ENCODE data around the gene FOXP1.

Gene FOXP1

DNA sequence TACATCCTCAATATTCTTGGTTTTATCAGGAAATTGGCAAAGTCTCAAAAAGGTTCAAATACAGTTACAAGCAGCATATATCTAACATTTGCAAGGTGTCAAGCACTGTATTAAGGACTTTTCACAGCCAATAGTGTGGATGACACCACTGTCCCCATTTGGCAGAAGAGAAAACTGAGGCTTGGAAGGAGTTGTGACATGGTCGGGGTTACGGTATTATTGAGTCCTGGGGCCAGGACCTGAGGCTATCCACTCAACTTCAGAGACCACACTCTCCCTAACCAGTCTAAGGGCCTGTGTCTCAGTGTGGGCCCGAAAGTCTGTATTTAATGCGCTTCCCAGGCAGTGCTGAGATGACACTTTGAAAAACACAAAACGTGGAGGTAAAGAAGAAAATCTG lies 99.1 kb downstream of the FOXP1 start:
- no peak for DNase-seq (ENCODE audit: low read depth)

DNA sequence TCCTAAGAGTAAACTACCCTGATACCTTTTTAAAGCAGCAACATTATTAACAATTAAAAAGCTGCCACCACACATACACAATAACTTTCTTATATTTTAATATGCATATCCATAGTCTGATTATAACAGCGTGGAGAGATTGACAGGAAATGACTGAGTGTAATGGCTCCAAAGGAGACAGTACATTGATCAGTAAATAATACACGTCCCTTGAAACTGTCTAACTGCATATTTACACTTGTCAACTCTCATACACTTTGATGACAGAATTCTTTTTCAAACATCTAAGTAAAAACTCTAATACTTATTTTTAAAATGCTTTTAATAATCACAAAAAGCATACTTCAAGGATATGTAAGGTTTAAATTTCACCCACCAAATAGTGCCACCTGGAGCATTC lies 99.5 kb downstream of the FOXP1 start:
- DNase-seq (ENCODE audit: low read depth), result no peak

DNA sequence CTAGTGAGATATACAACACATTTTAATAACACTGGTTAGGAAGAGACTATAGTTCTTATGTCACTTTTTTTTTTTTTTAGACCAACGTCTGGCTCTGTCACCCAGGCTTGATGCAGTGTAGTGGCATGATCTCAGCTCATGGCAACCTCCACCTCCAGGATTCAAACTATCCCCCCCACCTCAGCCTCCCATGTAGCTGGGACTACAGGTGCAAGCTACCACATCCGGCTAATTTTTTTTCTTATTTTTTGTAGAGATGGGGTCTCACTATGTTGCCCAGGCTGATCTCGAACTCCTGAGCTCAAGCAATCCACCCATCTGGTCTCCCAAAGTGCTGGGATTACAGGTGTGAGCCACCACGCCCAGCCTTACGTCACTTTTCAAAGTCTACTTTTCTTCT lies 100.8 kb downstream of the FOXP1 start:
- DNase-seq (ENCODE audit: low read depth), result no peak

DNA sequence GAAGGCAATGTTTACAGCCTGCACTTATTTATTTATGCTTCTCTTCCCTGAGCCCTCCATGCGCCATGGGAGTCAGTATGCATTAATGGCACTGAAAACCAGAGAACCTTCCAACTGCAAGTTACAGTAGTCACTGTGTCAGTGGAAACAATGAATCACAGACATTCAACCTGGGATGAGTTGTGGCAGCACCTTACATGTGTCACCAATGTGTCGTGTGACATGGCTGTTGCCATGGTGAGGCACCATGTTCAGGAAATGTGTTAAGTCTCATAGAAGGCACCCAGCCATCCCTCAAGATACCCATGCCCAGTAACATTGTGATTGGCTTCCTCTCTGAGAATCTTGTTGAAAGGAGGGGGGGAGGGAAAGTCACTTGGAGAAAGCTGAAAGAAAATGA lies 105.0 kb downstream of the FOXP1 start:
- no peak for DNase-seq (ENCODE audit: low read depth)

DNA sequence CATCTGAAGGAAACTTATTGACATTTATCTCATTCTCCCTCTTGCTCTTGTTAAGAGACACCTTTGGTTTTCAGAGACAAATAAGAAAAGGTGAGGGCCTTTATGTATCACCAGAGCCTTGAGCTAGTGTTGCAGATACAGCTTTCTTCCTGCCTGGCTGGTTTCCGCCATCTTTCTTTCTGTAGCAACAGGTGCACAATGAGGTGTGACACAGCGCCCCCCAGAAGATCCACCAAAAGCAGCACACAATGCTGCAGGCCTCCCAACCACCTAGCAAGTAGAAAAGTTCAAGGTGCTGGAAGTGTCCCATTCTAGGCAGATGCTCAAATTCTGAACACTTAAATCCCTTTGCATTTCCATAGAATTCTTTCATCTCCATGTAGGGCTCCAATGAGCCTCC lies 106.6 kb downstream of the FOXP1 start:
- no peak for DNase-seq (ENCODE audit: low read depth)

DNA sequence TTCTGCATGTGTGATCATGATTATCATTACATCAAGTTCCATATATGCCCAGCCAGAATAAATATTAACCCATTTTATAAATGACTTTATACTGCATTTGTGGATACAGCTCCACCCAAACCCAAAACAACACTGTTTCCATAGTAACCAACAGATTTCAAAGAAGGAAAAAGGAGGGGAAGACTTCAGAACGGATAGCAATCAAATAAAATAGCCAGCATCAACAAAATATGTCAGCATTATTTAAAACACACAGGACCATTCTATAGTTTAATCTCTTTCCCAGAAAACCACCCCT lies 114.4 kb downstream of the FOXP1 start:
- DNase-seq (ENCODE audit: low read depth), result no peak

DNA sequence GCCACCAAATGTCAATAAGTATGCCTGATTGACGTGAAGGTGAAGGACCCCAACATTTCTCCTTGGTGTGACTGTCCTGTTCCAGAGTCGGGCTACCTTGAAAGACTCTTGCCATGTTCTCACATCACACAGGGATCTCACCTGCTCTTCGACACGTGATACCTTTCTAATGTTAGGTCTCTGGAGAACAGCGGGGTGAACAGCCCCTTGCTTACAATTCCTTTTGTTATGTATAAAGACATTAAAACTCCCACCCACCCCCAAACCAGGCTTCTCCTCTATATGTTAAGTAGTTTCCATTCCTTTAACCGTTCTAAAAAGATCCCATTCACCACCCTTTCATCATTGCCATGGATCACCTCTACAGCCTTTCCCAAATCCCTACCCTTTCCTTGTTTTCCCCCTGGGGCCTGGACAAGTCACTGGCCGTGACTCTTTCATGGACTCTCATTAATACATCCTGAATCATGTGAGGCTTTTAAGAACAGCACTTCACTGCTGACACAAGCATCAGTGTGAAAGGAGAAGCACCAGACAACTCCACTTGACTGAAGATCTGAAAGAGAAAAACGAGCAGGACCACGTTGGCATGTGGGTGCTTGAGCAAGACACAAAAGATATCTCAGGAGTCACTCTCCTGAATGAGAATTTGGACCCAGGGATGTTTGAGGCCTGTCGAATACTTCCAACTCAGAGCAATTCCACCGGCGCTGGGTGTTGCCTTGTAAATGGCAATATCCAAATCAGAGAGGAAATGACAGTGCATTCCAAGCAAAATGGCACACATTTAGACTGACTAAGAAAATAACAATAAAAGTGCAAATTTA lies 115.0 kb downstream of the FOXP1 start:
- no peak for DNase-seq (ENCODE audit: low read depth)

DNA sequence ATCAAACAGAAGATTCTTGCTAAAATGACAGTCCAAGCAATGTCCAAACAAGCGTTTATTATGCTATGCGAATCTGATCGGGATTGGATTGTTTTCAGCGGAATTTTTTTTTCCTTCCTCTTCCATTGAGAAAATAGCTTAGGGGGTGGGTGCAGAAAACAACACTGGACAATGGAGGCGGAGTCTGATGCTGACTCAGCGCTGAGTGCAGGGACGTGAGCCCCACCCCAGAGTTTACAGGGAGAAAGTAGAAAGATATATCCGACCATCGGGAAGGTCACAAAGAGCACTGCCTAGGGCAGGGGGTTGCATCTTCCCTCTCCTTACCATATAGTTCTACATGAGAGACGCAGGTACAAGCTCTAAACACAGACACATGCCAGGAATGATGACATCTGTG lies 117.0 kb downstream of the FOXP1 start:
- DNase-seq (ENCODE audit: low read depth), result no peak

DNA sequence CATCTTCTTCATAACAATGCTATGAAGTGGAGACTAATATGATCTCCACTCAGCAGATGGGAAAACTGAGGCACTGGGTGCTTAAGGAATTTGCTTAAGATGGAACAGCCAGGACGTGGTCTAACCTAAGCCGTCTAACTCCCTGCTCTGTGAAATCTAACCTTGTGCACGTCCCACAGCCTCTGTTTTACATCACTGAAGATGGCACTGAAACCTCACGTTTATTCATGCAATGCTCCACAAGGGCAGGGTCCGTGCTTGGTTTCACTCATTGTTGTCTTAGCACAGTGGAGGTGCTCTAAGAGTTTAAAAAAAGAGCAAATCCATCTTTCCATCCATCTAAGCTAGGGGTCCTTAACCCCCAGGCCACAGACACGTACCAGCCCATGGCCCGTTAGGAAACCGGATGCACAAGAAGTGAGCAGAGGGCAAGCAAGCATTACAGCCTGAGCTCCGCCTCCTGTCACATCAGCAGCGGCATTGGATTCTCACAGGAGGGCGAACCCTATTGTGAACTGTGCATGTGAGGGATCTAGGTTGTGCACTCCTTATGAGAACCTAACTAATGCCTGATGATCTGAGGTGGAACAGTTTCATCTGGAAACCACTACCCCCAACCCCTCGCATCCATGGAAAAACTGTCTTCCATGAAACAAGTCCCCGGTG lies 118.0 kb downstream of the FOXP1 start:
- DNase-seq (ENCODE audit: low read depth), result no peak

DNA sequence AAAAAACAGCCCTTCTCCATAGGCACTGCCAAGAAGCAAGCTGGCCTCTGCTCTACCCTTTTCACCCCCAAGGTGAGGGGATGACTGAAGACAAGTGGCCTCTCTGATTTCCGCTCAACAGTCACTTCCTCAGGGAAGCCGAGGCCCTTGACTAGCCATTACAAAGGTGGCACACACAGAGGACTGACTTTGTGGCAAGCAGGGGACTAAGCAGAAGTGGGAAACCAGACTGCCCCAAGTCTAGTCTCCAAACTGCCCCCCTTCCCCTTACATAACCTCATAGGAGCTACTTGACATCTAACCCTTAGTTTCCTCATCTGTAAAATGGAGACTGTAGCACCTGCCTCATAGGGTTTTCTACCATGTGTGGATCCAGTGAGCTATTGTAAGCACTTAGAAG lies 118.9 kb downstream of the FOXP1 start:
- no peak for DNase-seq (ENCODE audit: low read depth)

DNA sequence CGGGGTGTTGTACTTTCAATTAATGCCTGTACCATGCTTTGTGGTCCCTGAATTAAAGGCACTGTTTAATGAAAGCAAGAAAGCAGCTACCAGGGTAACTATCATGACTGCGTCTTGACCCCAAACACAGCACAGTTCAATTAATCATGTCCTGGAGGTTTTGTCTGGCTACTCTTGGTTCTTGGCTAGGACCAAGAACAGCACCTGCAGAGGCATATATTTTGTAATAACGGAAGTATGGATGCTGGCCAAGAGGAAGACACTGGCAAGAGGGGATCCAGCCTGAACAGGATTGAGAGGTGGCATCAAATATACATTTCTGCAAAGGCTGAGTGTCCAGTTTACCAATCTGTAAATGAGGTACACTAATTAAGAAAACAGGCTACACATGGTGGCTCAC lies 119.9 kb downstream of the FOXP1 start:
- no peak for DNase-seq (ENCODE audit: low read depth)

DNA sequence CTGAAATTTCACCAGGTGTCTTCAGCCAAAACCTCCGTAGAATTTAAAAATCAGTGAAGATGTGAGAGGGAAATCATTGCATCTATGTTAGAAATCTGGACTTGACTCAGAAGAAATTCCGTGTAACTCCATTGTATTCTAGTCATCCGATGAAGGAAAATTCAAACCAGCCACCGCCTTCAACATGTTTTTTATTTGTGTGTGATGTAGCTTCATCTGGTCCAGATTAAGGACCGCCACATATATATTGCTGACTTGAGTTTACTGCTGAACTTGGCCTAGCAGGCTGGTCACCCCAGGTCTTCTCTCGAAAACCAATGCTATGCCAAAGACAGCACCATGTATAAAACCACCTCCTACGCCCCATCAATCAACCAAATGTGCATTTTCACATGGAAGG lies 120.9 kb downstream of the FOXP1 start:
- DNase-seq (ENCODE audit: low read depth), result no peak

DNA sequence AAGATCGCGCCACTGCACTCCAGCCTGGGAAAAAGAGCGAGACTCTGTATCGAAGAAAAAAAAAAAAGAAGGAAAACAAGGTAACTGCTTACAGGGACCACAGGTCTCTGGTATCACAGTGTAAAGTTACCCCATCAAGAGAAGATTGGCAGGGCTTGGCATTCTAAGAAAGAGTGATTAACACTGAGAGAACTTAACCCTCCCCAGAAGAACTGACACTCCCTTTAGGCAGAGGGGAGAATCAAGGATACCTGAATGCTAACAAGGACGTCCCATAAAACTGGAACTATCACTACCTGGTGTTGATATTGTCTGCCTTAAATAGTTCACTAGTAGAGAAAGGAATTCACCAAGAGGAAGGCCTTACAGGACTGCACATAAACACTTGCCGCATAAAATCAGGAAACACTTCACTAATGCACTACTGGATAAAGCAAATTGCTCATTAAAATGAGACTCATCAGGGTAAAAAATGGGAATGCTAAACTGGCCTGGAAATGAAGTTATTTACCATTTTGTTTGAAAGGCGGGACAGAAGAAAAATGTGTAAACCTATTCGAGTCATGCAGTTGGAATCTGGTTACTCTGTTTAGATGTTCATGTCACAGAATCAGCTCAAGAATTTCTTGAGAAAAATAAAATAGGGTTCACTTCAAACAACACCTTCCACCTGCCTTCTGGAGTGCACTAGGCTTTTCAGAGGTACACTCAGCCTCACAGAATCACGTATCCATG lies 121.6 kb downstream of the FOXP1 start:
- DNase-seq (ENCODE audit: low read depth), result no peak

DNA sequence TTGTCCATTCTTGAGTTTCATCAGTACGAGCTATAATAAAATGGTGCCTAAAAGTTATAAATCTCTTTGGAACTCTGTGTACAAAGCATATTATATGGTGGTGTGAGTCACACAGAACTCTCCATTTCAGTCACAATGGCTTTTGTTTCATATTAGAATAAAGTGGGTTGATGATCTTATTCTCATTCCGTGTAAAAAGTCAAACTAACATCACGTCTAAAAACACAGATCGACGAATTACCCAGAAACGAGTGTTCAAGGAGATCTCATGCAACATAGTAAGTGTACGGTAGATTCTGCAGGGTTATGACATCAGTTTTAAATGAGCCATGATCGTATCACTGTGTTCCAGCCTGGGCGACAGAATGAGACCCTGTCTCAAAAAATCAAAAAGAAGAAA lies 122.4 kb downstream of the FOXP1 start:
- no peak for DNase-seq (ENCODE audit: low read depth)

DNA sequence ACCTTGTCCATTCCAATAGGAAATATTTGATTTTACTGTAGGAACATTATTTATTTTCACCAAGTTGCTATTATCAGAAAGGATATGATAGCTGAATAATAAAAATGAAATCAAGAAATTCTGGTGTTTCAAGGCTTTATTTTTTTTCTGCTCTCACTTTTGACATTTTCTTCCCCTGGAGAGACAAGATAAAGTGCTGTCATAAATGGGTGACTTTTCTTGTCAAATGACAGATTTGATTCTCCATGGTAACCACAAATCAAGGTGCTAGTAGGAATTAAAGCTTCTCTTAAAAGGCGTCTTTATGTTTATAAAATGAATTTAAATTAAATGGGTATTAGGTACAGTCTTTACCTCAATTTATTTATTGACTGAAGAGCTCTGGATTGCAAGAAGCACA lies 124.6 kb downstream of the FOXP1 start:
- no peak for DNase-seq (ENCODE audit: low read depth)

DNA sequence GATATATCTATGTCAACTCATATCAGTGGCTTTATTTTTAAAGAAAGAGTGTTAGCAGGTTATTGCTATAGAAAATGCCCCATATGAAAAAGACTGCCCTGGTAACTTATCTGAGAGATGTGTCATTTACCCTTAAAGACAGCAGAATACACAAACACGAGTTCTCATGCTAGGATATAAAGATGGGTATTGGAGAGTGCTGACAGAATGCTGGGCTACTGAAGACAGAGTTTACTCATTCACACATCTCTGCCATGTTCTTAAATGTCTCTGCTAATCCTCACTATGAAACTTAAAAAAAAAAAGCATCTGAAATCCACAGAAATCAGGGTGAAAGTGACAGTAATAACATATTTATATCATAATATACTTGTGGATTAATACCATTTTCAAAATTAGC lies 126.7 kb downstream of the FOXP1 start:
- no peak for DNase-seq (ENCODE audit: low read depth)

DNA sequence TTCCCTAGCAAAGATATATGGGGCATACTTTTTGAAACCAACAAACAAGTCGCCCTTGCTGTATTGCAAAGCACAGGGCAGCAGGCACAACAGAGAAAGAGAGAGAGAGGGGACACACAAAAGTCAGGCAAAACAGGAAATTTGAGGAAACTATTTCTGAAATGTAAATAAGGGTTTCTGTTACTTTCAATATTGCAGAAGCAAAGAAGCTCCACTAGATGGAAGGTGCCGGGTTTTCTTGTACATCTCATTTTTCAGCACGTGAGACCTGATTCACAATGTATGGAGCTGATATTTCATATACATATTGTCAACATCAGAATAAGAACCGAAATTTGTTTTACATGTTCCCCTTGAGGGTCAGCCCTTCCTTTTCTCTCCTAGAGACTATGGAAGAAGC lies 127.4 kb downstream of the FOXP1 start:
- no peak for DNase-seq (ENCODE audit: low read depth)

DNA sequence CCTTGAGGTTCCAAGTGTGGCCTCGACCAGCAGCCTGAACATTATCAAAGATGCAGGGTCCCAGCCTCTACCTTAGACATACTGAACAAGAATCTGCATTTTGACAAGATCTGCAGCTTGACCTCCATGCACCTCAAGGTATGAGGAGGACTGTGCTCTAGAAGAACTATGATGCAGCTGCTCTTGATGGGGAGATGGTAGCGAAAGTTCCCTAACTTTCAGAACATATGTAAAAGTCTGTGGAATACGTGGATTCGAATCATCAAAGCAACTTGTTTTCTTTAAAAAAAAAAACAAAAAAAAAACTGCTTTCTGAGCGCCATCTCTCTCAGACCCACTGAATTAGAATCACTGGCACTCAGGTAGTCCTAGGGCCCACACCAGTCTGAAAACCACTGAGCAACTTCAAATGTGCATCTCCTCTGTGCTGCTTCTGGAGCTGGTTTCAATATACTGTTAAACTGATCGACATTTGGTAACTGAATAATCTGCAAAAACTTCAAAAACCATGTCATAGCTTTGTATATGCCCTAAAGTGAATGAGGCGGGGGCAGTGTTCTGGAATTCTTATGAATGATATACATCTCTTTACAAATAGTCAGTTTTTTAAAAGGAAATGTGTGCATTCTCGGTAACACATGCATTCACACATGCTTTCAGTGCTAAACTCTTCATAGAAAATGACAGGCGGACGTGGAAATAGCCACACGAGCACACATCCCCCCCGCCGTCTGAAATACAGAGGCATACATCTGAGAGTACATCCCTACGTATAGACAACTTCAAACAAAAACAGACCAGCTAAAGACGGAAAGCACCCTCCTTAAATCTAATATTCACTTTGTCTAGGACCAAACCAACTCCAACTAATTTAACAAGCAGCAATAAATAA lies 128.8 kb downstream of the FOXP1 start:
- DNase-seq (ENCODE audit: low read depth), result no peak

DNA sequence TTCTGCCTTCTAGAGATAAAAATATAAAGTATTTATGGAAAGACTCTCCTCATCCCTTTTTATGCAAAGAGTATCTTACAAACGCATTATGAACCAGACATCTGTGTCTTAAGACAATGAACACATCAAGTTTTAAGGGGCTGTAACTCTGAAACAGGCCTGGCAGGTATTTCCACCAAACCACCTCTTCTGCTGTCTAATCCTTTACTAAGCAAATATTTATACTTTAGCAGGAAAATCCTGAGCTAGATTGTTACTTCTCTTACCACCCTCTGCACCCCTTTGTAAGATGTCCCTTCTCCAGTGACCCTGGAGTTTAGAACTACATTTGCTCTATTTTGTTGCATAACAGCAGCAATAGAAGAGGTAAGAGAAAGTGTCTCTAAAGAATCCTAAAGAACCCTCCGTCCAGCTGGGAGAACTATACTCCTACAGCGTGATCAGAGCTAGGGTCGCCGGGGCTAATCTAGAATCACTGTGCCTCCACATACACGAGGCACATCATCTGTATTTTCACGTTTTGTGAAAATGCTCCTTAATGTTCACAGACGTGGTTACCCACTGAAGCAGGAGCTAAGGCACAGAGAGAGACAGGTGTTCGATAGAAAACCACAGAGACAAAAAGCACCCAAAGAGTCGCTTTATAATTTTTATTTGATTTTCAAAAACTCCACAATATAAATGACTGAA lies 129.6 kb downstream of the FOXP1 start:
- no peak for DNase-seq (ENCODE audit: low read depth)

DNA sequence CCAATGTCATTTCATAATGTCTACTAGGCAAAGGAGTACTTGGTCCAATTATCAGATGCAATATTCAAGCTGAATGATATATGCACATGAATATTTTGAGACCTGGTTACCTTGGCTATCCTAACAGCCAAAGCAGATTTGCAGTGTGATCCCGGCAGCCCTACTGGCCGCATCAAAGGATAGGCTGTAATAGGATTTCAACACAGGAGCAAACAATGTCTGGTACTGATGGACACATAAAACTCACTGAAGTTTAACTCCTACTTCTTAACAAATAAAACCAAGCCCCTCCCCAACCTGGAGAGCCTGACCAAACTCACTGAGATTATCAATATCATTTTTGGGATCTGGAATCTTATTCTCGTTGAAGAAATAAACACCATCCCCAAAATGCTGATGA lies 130.2 kb downstream of the FOXP1 start:
- DNase-seq (ENCODE audit: low read depth), result no peak

DNA sequence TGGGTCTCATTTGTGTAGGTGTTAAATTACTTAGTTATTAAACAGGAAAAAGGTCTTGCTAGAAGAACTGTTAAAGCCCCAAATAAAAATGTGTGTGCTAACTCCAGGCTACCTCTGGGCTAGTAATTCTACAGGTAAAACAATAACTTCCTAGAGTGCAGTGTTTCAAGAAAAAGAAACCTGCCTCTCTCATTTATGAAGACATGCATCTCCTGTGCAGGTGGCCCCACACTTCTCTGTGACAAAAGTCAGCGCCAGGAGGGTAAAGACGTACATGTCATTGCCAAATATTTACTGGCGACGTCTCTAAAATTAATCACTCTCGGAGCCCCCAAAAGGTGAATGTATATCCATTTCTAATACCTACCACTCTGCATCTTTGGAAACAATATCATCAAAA lies 131.7 kb downstream of the FOXP1 start:
- no peak for DNase-seq (ENCODE audit: low read depth)

DNA sequence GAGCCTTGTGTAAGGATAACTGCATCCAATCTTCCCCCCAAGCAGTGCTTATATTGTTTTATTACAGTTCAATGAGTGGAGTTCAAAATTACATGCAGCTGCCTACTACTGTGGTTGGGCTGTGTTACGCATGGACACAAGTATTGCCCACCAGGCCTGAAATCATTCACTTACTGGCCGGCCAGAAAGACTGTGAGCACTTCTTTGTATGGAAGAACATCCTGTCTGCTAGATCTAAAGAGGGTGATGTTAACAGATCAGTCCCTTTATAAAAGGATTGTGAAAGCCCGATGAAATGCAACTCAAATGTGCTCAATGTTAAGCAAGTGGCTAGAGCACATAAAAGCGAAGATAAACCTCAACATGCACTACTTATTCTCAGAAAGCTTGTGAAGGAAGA lies 132.5 kb downstream of the FOXP1 start:
- DNase-seq (ENCODE audit: low read depth), result no peak
